ENCODE data around the gene CUX1. TPM values are rescaled to one million over a fixed set of nuclear protein-coding genes. Genes with fewer than 3 reads are reported as not detected.

The CUX1 gene
- total and polyA plus RNA-seq, 2 of the 13 experiments (the other 11 are each of a cell fraction or from before 2014, with no cell fraction given) = 13.7 to 14.9 TPM

DNA sequence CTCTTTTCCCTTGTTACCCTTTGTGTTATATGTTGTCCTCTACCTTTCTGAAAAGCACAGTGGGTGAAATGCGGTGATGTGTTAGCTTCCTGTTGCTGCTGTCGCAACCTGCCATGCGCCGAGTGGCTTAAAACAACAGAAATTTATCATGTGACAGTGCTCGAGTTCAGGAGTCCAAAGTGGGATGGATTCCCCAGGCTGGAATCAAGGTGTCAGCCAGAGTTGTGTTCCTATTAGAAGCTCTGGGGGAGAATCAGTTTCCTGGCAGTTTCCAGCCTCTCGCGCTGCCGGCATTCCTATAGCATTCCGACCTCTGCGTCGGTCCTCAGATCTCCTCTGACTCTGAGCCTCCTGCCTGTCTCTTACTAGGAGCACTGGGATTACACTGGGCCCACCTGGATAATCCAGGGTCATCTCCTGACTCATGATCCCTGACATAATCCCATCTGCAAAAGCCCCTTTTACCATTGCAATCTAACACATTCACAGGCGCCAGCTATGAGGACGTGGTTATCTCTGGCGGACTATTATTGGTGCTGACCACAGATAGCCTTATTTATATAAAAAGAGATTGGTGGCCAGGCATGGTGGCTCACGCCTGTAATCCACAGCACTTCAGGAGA, 207.5 kb downstream of the CUX1 start (continued):
- TF ChIP-seq ZNF333 (CRISPR knock-in tag; IDR thresholded peaks at IDR 0.05; ENCODE audit: borderline replicate concordance) = no peak
- no peak for TF ChIP-seq ZNF10 (CRISPR knock-in tag; IDR thresholded peaks at IDR 0.05; ENCODE audit: borderline replicate concordance, low read depth)
- no peak for TF ChIP-seq ZNF33A (CRISPR knock-in tag; IDR thresholded peaks at IDR 0.05; ENCODE audit: borderline replicate concordance)
- no peak for TF ChIP-seq ONECUT2 (CRISPR knock-in tag; IDR thresholded peaks at IDR 0.05)
- TF ChIP-seq ASH2L (IDR thresholded peaks at IDR 0.05; ENCODE audit: insufficient read length, low read depth, low read length) = peak; percentile 79
- TF ChIP-seq ARNTL (CRISPR knock-in tag; IDR thresholded peaks at IDR 0.05) = peak; percentile 65; the same call in 1 of the 2 replicates
- TF ChIP-seq, protein P1, sequence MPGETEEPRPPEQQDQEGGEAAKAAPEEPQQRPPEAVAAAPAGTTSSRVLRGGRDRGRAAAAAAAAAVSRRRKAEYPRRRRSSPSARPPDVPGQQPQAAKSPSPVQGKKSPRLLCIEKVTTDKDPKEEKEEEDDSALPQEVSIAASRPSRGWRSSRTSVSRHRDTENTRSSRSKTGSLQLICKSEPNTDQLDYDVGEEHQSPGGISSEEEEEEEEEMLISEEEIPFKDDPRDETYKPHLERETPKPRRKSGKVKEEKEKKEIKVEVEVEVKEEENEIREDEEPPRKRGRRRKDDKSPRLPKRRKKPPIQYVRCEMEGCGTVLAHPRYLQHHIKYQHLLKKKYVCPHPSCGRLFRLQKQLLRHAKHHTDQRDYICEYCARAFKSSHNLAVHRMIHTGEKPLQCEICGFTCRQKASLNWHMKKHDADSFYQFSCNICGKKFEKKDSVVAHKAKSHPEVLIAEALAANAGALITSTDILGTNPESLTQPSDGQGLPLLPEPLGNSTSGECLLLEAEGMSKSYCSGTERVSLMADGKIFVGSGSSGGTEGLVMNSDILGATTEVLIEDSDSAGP (CRISPR knock-in tag; IDR thresholded peaks at IDR 0.05; ENCODE audit: borderline replicate concordance) = no peak
- TF ChIP-seq SP140L (CRISPR knock-in tag; IDR thresholded peaks at IDR 0.05; ENCODE audit: borderline replicate concordance) = no peak
- no peak for TF ChIP-seq MLLT10 (CRISPR knock-in tag; IDR thresholded peaks at IDR 0.05)
- peak; percentile 77 for TF ChIP-seq PHF21A (CRISPR knock-in tag; IDR thresholded peaks at IDR 0.05)
- no peak for TF ChIP-seq ZNF776 (CRISPR knock-in tag; IDR thresholded peaks at IDR 0.05)
- no peak for TF ChIP-seq ZNF768 (CRISPR knock-in tag; IDR thresholded peaks at IDR 0.05)
- TF ChIP-seq SNRNP70 (IDR thresholded peaks at IDR 0.05; ENCODE audit: low read depth, low read length) = no peak
- peak; percentile 71 for TF ChIP-seq GATAD1 (CRISPR knock-in tag; IDR thresholded peaks at IDR 0.05)
- TF ChIP-seq, protein P2, sequence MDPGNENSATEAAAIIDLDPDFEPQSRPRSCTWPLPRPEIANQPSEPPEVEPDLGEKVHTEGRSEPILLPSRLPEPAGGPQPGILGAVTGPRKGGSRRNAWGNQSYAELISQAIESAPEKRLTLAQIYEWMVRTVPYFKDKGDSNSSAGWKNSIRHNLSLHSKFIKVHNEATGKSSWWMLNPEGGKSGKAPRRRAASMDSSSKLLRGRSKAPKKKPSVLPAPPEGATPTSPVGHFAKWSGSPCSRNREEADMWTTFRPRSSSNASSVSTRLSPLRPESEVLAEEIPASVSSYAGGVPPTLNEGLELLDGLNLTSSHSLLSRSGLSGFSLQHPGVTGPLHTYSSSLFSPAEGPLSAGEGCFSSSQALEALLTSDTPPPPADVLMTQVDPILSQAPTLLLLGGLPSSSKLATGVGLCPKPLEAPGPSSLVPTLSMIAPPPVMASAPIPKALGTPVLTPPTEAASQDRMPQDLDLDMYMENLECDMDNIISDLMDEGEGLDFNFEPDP (CRISPR knock-in tag; conservative IDR thresholded peaks at IDR 0.05) = no peak
- TF ChIP-seq, protein P3, sequence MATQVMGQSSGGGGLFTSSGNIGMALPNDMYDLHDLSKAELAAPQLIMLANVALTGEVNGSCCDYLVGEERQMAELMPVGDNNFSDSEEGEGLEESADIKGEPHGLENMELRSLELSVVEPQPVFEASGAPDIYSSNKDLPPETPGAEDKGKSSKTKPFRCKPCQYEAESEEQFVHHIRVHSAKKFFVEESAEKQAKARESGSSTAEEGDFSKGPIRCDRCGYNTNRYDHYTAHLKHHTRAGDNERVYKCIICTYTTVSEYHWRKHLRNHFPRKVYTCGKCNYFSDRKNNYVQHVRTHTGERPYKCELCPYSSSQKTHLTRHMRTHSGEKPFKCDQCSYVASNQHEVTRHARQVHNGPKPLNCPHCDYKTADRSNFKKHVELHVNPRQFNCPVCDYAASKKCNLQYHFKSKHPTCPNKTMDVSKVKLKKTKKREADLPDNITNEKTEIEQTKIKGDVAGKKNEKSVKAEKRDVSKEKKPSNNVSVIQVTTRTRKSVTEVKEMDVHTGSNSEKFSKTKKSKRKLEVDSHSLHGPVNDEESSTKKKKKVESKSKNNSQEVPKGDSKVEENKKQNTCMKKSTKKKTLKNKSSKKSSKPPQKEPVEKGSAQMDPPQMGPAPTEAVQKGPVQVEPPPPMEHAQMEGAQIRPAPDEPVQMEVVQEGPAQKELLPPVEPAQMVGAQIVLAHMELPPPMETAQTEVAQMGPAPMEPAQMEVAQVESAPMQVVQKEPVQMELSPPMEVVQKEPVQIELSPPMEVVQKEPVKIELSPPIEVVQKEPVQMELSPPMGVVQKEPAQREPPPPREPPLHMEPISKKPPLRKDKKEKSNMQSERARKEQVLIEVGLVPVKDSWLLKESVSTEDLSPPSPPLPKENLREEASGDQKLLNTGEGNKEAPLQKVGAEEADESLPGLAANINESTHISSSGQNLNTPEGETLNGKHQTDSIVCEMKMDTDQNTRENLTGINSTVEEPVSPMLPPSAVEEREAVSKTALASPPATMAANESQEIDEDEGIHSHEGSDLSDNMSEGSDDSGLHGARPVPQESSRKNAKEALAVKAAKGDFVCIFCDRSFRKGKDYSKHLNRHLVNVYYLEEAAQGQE (IDR thresholded peaks at IDR 0.05; ENCODE audit: borderline replicate concordance in 1 of 2, low read depth in 1 of 2, low read length in 2 of 2) = peak in 1 of 2 experiments; percentile 63; a peak in 1 of 4 replicates
- TF ChIP-seq IKZF4 (CRISPR knock-in tag; IDR thresholded peaks at IDR 0.05; ENCODE audit: borderline replicate concordance, low read depth, not compliant biosample characterization) = no peak
- TF ChIP-seq ZNF230 (CRISPR knock-in tag; IDR thresholded peaks at IDR 0.05) = no peak
- peak; percentile 8; the same call in 1 of the 2 replicates for TF ChIP-seq NR2F2 (IDR thresholded peaks at IDR 0.05; ENCODE audit: borderline replicate concordance, low read depth)
- TF ChIP-seq MAFK (conservative IDR thresholded peaks at IDR 0.05 in 1 of 2, IDR thresholded peaks at IDR 0.05 in 1 of 2; ENCODE audit: low read length in 2 of 2) = peak in 1 of 2 experiments; percentile 8; a peak in 1 of 4 replicates
- TF ChIP-seq ZNF3 (CRISPR knock-in tag; IDR thresholded peaks at IDR 0.05) = no peak
- TF ChIP-seq ZNF430 (CRISPR knock-in tag; IDR thresholded peaks at IDR 0.05) = peak; percentile 78; the same call in 1 of the 2 replicates
- no peak for TF ChIP-seq ZNF329 (CRISPR knock-in tag; IDR thresholded peaks at IDR 0.05; ENCODE audit: low read depth)
- TF ChIP-seq SP1 (IDR thresholded peaks at IDR 0.05) = no peak
- TF ChIP-seq SP1 (CRISPR knock-in tag; IDR thresholded peaks at IDR 0.05) = no peak
